ENCODE results near the gene KCNN3.

DNA sequence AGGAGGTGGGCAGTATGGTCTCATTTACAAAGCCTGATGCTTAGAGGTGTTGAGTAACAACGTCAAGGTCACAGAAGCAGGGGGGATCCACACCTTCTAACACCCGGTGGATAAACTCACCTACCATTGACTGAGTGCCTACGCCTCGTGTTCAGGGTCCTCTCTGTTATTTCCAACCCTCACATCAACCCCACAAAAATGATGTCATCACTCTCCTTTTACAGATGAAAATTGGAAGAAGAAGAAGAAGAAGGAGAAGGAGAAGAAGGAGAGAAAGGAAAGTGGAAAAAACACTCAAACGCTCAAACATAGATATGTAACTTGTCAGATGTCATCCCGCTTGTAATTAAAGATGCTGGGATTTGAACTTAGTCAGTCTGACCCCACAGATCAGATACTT, 653 bp upstream of the KCNN3 start:
- TF ChIP-seq POLR2A (IDR thresholded peaks at IDR 0.05) (no peak), EP300 (IDR thresholded peaks at IDR 0.05) (no peak), POLR2AphosphoS5 (IDR thresholded peaks at IDR 0.05) (no peak)
- TF ChIP-seq, protein P1, sequence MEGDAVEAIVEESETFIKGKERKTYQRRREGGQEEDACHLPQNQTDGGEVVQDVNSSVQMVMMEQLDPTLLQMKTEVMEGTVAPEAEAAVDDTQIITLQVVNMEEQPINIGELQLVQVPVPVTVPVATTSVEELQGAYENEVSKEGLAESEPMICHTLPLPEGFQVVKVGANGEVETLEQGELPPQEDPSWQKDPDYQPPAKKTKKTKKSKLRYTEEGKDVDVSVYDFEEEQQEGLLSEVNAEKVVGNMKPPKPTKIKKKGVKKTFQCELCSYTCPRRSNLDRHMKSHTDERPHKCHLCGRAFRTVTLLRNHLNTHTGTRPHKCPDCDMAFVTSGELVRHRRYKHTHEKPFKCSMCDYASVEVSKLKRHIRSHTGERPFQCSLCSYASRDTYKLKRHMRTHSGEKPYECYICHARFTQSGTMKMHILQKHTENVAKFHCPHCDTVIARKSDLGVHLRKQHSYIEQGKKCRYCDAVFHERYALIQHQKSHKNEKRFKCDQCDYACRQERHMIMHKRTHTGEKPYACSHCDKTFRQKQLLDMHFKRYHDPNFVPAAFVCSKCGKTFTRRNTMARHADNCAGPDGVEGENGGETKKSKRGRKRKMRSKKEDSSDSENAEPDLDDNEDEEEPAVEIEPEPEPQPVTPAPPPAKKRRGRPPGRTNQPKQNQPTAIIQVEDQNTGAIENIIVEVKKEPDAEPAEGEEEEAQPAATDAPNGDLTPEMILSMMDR (IDR thresholded peaks at IDR 0.05) = no peak
